NCI-H1694 (cell line): ENCODE results near the gene MAGEB17.
A peak's percentile ranks its signal among the peaks of the same experiment; 100 is the strongest.
"Not testable (repeated sequence)": the region's sequence is repeated elsewhere in the genome, so short reads cannot be mapped to it uniquely, and the experiment has no call there.

Experiments
- DNase-seq: peaks from one replicate; lab custom pipeline; 2025; lab: John Stamatoyannopoulos, UW

The MAGEB17 gene, protein sequence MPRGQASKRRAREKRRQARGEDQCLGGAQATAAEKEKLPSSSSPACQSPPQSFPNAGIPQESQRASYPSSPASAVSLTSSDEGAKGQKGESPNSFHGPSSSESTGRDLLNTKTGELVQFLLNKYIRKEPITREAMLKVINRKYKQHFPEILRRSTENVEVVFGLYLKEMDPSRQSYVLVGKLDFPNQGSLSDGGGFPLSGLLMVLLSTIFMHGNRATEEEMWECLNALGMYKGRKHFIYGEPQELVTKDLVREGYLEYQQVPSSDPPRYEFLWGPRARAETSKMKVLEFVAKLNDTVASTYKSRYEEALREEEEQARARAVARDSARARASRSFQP

DNA sequence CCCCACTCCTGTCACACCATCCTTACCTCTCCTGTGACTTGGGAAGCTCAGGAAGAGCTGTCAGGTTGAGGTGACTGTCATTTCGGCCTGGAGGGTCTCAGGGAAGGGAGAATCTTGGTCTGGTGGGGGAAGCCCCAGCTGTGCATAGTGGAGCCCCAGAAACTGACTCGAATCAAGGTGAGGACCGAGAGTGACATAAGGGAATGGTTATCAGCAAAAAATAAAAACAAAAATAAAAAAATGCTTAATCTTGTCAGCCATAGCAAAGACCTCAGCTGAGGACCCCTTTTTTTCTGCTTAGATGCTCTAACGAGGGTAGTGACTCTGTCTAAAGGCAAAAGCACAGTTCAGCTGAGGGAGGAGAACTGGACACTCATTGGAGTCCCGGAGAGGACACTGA is at the start of gene MAGEB17:
MAGEB17 (plus strand) TSS at position 301 of the 400 bp plus-strand sequence. CDS start 2,902 bp downstream, outside the sequence.
- no peak for DNase-seq

DNA sequence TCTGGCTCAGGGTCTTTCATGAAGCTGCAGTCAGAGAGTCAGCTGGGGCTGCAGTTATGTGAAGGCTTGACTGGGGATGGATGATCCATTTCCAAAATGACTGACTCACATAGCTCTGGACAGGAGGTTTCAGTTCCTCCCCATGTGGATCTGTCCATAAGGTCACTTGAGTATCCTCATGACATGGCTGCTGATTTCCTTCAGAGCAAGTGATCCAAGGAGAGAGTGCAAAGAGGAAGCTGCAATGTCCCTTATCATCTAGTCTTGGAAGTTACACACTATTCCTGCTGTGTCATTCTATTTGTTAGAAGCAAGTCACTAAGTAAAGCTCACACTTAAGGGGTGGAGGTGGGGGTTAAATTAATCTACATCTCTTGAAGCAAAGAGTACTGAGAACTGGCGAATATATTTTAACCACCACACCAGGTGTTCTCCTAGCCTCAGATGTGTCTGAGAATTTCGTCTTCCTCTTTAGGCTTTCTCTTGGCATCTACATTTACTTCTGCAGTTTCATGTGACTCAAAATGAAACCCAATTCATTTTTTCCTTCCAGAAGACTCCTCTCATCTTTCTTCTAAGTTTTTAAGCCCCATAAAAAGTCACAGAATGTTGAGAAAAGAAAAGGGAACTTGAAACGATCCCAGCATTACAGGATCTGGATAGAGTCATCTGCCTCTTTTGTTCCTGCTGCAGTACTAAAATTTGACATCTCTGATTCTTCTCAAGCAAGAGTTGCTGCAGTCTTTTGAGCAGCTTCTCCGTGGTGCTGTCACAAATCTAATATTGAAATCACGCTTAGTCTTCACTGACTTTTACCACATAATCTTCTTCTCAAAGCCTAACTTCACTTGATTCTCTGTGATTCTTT is 47.7 kb upstream of the MAGEB17 start:
- DNase-seq = no peak

DNA sequence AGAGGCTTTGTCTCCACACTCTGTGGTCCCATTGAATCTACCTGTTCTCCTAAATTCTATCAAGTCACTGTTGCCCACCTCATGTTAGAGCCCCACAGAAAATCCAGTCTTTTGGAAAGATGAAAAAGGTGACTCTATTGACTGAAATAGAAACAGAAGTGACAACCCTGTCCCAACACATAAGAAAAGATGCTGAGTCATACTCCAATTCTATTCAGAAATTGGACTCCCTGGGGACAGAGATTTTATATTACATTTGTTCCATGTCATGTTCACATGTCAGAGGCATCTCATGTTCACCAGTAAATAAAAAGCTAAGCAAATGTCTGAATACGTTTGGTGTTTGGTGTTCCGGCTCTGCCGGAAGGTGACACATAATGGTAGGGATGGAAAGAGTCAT is 46.9 kb upstream of the MAGEB17 start:
- DNase-seq = no peak

DNA sequence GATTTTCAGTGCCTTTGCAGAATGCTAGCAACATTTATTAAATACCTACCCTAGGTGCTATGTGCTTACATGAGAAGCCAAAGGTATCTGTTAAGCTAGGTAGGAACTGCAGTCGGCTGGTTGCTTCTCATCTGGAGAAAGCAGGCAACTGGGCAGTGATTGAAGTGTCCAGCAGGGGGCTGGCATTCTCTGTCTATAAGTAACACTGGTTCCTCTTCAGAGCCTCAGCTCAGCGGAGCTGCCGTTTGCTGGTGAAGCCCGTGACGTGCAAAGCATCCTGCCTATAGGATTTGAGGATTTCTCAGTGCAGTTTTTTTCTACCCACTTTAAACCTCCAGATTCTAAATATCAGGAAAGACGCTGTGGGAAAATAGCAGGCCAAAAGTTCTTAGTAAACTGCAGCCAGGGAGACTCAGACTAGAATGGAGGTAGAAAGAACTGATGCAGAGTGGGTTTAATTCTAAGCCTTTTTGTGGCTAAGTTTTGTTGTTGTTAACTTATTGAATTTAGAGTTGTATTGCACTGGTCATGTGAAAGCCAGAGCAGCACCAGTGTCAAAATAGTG is 44.0 kb upstream of the MAGEB17 start, which contains the start of gene GRPR:
GRPR (plus strand) TSS at position 344 of the 565 bp plus-strand sequence. CDS start 389 bp downstream, outside the sequence.
- DNase-seq = peak; percentile 39

- no peak for DNase-seq
These were observed 43.1 kb upstream of the MAGEB17 start for GRCh38 chrX:16124201-16124600.

DNA sequence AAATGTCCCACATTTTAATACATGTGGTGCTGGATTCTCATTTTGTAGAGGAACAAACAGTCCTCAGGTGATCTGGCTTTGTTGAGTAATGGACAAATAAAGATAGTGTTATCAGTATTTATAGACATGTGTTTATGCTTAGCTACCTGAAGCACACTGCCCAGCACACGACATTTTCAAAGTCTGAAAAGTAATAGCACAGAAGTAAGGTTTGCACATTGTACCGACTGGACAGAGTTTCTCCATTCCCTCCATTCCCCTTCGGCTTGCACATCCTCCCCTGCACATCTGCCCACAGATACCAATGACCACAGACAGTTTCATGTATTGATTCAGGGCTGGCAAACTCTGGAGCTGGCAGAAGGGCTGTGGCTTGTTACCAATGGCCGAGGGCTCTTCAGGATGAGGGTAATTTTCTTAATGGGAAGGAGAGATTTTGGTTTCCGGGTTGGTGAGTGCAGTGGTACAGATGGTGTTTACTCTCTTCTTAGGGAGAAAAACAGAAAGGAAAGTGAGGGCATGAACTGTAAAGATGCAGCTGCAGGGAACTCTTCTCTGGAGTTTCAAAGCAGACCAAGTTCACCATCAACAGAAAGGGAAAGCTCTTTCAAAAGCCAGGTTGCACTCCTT is 41.6 kb upstream of the MAGEB17 start:
- no peak for DNase-seq

- DNase-seq = no peak
These were observed 36.6 kb upstream of the MAGEB17 start for GRCh38 chrX:16130707-16131106.

- DNase-seq = no peak
These were observed 32.3 kb upstream of the MAGEB17 start for GRCh38 chrX:16134936-16135335.

- no peak for DNase-seq
These were observed 31.2 kb upstream of the MAGEB17 start for GRCh38 chrX:16136080-16136479.

- DNase-seq = no peak
These were observed 29.7 kb upstream of the MAGEB17 start for GRCh38 chrX:16137416-16138107.

DNA sequence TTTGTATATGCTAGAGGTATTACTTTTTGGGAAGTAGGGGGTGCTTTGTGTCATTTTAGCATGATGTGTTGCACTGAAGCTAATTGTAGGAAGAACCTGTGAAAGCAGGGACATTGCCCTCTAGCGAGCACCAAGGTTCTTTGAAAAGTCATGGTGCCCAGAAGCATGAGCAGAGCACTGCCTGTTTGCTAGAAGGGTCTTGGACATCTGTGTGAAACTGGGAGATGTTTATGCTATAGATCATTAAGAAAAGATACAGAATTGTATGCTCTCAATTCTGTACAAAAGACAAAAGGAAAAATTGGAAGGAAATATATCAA is 29.2 kb upstream of the MAGEB17 start:
- no peak for DNase-seq

DNA sequence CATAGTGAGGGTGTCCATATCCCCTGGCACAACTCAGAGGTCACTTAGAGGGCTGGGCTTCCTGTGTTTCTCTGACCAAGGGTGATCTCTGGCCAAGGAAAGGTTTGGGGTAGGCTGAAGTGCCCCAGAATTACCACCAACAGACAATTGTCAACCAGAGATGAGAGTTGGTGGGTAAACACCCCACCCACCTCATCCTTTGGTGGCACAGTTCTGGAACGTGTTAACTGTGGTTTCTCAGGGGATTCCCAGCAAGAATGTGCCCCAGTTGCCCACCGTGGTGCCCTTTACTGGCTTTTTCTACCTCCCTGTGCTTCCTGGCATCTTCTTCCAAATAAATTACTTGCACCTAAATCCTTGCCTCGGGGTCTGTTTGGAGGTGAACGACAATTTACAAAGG is 26.8 kb upstream of the MAGEB17 start:
- DNase-seq = no peak

GRCh38 chrX:16140983-16141382 is 26.3 kb upstream of the MAGEB17 start:
- no peak for DNase-seq

- DNase-seq = no peak
These were observed 25.6 kb upstream of the MAGEB17 start for GRCh38 chrX:16141422-16142245.

- DNase-seq = no peak
These were observed 25.1 kb upstream of the MAGEB17 start for GRCh38 chrX:16142246-16142558.

DNA sequence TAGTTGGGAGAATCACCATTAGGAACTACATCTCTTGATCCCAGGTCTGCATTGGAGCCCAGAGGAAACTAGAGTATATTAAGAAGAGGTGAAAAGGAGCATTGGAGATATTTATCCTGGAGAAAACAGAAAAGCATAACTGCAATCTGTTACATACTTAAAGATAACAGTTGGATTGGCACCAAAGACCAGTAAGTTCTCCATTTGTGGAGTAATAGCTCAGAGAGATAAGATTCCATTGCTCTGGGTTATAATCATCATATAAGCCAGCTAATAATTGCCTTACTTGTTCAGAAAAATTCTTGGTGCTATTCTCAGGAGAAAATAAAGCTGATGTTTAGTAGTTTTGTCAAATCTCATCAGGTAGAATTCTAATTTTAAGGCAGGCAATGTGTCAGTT is 23.3 kb upstream of the MAGEB17 start:
- no peak for DNase-seq

GRCh38 chrX:16144420-16144819 is 22.9 kb upstream of the MAGEB17 start:
- no peak for DNase-seq

- not testable (repeated sequence) for DNase-seq
These were observed 22.2 kb upstream of the MAGEB17 start for GRCh38 chrX:16145093-16145492.

- DNase-seq = no peak
These were observed 21.6 kb upstream of the MAGEB17 start for GRCh38 chrX:16145656-16146055.

- DNase-seq = no peak
These were observed 18.4 kb upstream of the MAGEB17 start for GRCh38 chrX:16148896-16149295.

DNA sequence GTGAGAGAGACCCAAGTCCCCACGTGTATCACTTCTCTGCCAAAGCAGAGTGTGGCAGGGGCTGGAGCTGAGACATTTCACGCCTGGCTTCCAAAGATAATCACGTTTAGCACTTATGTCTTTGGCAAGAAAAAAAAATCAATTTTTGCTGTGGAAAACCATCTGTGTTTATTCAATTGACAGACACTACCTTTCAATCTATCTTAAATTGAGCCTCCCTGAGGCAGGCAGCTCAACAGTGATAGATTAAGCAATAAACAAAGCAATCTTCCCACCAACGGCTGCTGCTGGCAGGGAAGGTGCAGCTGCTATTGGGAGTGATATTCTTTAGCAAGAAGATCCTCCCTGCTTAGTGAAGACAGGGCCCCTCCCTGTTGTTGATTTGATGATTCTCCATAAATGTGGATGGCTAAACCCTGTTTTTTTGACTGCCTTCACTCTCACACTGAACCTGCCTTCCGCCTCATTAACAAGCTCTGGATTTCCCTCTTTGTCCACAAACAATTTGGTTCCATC is 11.6 kb upstream of the MAGEB17 start:
- DNase-seq = no peak
